Naive thymus-derived CD8-positive, alpha-beta T cell (primary cell): ENCODE results near the gene NEO1. TPM values are rescaled to one million over a fixed set of nuclear protein-coding genes. Genes with fewer than 3 reads are reported as not detected.

Source experiments
- ATAC-seq, 2 donors: fragments of 150-1000 bp; cut with Tn5 transposase in 1 of 2; sonication (Bioruptor Pico), chemical (Tn5 transposase) in 1 of 2; 1 replicate in 1 of 2; 2 replicates in 1 of 2; pipeline ENCODE4 v1.10.0; 2021; ENCODE audit warnings: mild to moderate bottlenecking in 2 of 2, moderate library complexity in 2 of 2
- POLR2A ChIA-PET: fragments of 350-600 bp; sonication (Branson Sonifier 250); formaldehyde crosslinking; loops from one replicate; lab custom pipeline; 2021; ENCODE audit warnings: antibody characterized with exemption; lab: Charles Lee
- DNase-seq, 10 donors: peaks; one replicate each; pipeline versions ENCODE4 v3.0.0 to v3.0.0-alpha.2; 2020 to 2022
- H3K27ac Mint-ChIP-seq, 10 donors: one replicate each; pipeline ENCODE4 v1.8.0; 2020 to 2022; ENCODE audit warnings: mild to moderate bottlenecking in 10 of 10, mixed read lengths in 10 of 10, moderate library complexity in 4 of 10, inconsistent platforms in 1 of 10
- H3K27me3 Mint-ChIP-seq, 5 donors: one replicate each; pipeline ENCODE4 v1.8.0; 2021 to 2022; ENCODE audit warnings: mixed read lengths in 5 of 5
- H3K36me3 Mint-ChIP-seq, 3 donors: one replicate each; pipeline ENCODE4 v1.8.0; 2020 to 2022; ENCODE audit warnings: mixed read lengths in 3 of 3, mild to moderate bottlenecking in 2 of 3, inconsistent platforms in 1 of 3
- H3K4me1 Mint-ChIP-seq, 4 donors: one replicate each; pipeline ENCODE4 v1.8.0; 2021 to 2022; ENCODE audit warnings: mixed read lengths in 4 of 4
- H3K4me3 Mint-ChIP-seq, 10 donors: one replicate each; pipeline ENCODE4 v1.8.0; 2020 to 2022; ENCODE audit warnings: mild to moderate bottlenecking in 10 of 10, mixed read lengths in 10 of 10, moderate library complexity in 6 of 10, inconsistent platforms in 1 of 10
- H3K9me3 Mint-ChIP-seq, 9 donors: one replicate each; pipeline ENCODE4 v1.8.0; 2020 to 2022; ENCODE audit warnings: mixed read lengths in 9 of 9, mild to moderate bottlenecking in 3 of 9, inconsistent platforms in 1 of 9, moderate library complexity in 1 of 9
- polyA plus RNA-seq, 3 donors: library from polyadenylated mRNA; unstranded; fragments of 300-500 nt; fragmentation: Illumina TruSeq; gene quantifications; one replicate each; pipeline ENCODE4 v1.2.3, GENCODE V29; 2021
- total RNA-seq, 8 experiments: library from RNA in 2 of 8; stranded (reverse) in 2 of 8; gene quantifications; one replicate each; pipeline ENCODE4 v1.2.3 and lab custom pipeline; 2021 to 2026

Gene NEO1
- total and polyA plus RNA-seq, 5 experiments from 2014 or later = 1.7 to 8.5 (median 2.8) TPM

DNA sequence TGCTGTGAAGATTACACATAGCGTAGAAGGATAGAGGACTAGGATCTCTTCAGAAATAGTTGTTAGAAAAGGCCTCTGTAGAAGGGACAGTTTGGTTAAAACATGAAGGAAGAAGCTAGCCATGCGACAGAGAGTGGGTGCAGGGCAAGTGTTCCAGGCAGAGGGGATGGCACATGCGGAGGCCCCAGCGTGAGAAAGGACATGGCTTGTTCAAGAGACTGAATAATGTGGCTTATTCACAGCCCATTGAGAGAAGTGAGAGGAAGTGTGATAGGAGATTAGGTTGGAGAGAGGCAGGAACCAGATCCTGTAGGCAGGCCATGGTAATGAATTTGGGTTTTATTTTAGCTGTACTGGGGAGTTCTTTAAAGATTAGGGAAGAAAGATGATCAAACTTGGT is 56.4 kb downstream of the NEO1 start:
- no peak overlapping the region for H3K4me3 Mint-ChIP-seq
- POLR2A ChIA-PET = no interaction called here

DNA sequence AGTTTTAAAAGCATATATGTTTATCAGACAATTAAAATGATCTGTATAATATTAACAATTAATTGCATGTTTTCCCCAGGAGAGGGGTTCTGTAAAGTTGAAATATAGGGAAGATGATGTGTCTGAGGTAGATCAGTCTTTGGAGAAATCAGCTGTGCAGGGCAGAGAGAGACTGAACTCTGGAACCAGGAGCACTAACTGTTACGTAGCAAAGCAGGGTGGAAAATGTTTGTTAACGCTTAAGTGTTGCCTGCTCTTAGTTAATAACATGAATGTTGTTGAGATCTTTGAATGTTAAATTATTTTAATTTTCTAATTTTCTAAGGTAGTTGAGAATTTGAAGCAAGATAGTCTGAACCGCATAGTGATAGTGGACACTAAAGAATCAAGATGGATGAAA is 57.5 kb downstream of the NEO1 start:
- no peak for DNase-seq
- Mint-ChIP-seq H3K36me3 (no peaks in the 10 kb centered on the region), H3K4me3 (no peak overlapping the region), H3K27me3 (peaks cover 4 to 23% (median 10%) of the 10 kb centered on the region in 5 donors), H3K27ac (no peak overlapping the region), H3K9me3 (no peaks in the 10 kb centered on the region), H3K4me1 (peaks cover 0 to 2% (median 0%) of the 10 kb centered on the region in 4 donors)
- ATAC-seq = no peak
- POLR2A ChIA-PET = no interaction called here

More for the DNA sequence above, 56.4 kb downstream of the NEO1 start:
- Mint-ChIP-seq H3K4me1 (no peaks in the 10 kb centered on the region), H3K36me3 (no peaks in the 10 kb centered on the region), H3K9me3 (no peaks in the 10 kb centered on the region), H3K27me3 (peaks cover 3 to 23% (median 7%) of the 10 kb centered on the region in 5 donors), H3K27ac (no peak overlapping the region)
- ATAC-seq (no peak), DNase-seq (no peak)

GRCh38 chr15:73110201-73110600 is 57.9 kb downstream of the NEO1 start:
- Mint-ChIP-seq H3K27me3 (peaks cover 4 to 23% (median 10%) of the 10 kb centered on the region in 5 donors), H3K4me1 (peaks cover 0 to 2% (median 0%) of the 10 kb centered on the region in 4 donors), H3K9me3 (no peaks in the 10 kb centered on the region), H3K36me3 (no peaks in the 10 kb centered on the region), H3K27ac (no peak overlapping the region), H3K4me3 (no peak overlapping the region)
- DNase-seq = no peak
- ATAC-seq = no peak
- POLR2A ChIA-PET = no interaction called here

- Mint-ChIP-seq H3K36me3 (peaks cover 0 to 21% (median 6%) of the 10 kb centered on the region in 3 donors), H3K9me3 (no peaks in the 10 kb centered on the region), H3K4me1 (peaks cover 0 to 2% (median 0%) of the 10 kb centered on the region in 4 donors), H3K27me3 (peaks cover 5 to 24% (median 7%) of the 10 kb centered on the region in 5 donors), H3K4me3 (no peak overlapping the region), H3K27ac (peak overlapping the region in 1 of 10 donors; percentile 2)
- POLR2A ChIA-PET = no interaction called here
- DNase-seq (no peak), ATAC-seq (no peak)
These were observed 61.8 kb downstream of the NEO1 start for GRCh38 chr15:73114064-73114463.

DNA sequence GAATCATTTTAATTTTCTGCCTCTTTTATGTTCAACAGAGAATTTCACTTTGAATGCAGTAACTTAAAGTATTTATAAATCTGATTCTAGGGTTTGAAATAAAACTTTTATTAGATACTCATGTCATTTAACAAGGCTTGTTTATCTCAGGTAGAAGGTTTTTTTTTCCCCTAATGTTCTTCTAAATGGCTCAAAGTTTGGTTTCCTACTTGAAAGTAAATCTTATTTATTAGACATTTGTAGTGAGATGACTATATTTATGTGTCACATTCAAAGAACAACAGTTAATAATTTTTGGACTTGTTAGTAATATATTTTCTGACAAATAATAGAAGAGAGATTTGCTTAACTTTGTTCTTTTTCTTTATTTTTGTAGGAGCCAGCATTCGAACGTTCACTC is 63.9 kb downstream of the NEO1 start:
- Mint-ChIP-seq H3K4me1 (peaks cover 0 to 2% (median 0%) of the 10 kb centered on the region in 4 donors), H3K36me3 (peaks cover 0 to 24% (median 6%) of the 10 kb centered on the region in 3 donors), H3K27ac (no peak overlapping the region), H3K27me3 (peaks cover 5 to 14% (median 7%) of the 10 kb centered on the region in 5 donors), H3K4me3 (no peak overlapping the region), H3K9me3 (no peaks in the 10 kb centered on the region)
- DNase-seq = no peak
- POLR2A ChIA-PET = no interaction called here
- no peak for ATAC-seq

DNA sequence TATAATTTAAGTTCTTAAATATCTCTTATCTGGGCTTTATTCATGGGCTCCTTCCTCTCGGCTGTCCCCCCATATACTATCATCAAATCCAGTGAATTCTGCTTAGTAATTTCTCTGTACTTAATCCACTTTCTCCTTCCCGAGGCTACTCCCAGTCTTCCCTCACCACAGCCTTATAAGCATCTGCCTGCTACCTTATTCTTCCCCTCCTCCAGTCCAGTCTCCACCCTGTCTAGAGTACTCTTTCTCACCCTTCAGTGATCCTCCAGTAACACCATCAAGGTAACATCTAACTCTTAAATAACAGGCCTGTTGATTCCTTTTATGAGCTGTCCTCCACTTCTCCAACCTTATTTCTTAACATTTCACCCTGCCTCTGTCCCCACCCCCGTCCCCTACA is 65.8 kb downstream of the NEO1 start:
- no peak for DNase-seq
- H3K27ac Mint-ChIP-seq = no peak overlapping the region
- ATAC-seq = no peak
- H3K4me3 Mint-ChIP-seq = no peak overlapping the region
- no peaks in the 10 kb centered on the region for H3K9me3 Mint-ChIP-seq
- peaks cover 0 to 29% (median 10%) of the 10 kb centered on the region in 3 donors for H3K36me3 Mint-ChIP-seq
- peaks cover 5 to 12% (median 7%) of the 10 kb centered on the region in 5 donors for H3K27me3 Mint-ChIP-seq
- POLR2A ChIA-PET = no interaction called here
- H3K4me1 Mint-ChIP-seq = peaks cover 0 to 2% (median 0%) of the 10 kb centered on the region in 4 donors

- Mint-ChIP-seq H3K4me3 (no peak overlapping the region), H3K27me3 (peaks cover 4 to 12% (median 7%) of the 10 kb centered on the region in 5 donors), H3K4me1 (no peaks in the 10 kb centered on the region), H3K36me3 (peaks cover 3 to 30% (median 12%) of the 10 kb centered on the region in 3 donors), H3K9me3 (no peaks in the 10 kb centered on the region), H3K27ac (no peak overlapping the region)
- DNase-seq (no peak), ATAC-seq (no peak)
- POLR2A ChIA-PET = no interaction called here
These were observed 67.2 kb downstream of the NEO1 start for GRCh38 chr15:73119478-73119877.

DNA sequence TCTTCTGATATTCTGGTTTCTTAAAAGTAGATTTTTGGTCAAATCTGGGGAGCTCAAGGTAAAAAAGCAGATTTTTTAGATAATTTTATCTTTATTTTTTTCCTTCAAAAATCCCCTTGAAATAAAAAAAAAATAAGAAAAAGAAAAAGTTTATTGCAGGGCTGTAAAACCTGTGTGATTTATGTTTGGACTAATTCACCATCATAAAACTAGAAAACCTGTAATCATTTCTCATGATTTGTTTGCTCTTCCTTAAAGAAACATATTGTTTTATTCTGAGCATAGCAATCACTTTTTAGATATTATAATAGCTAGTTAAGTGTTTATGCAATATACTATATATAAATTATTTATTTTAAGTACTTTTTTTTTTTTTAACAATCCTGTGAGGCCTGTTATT is 68.0 kb downstream of the NEO1 start:
- no peak overlapping the region for H3K27ac Mint-ChIP-seq
- POLR2A ChIA-PET = no interaction called here
- peaks cover 4 to 13% (median 8%) of the 10 kb centered on the region in 5 donors for H3K27me3 Mint-ChIP-seq
- DNase-seq (no peak), ATAC-seq (no peak)
- H3K4me1 Mint-ChIP-seq = no peaks in the 10 kb centered on the region
- peaks cover 6 to 32% (median 15%) of the 10 kb centered on the region in 3 donors for H3K36me3 Mint-ChIP-seq
- H3K4me3 Mint-ChIP-seq = no peak overlapping the region
- no peaks in the 10 kb centered on the region for H3K9me3 Mint-ChIP-seq

DNA sequence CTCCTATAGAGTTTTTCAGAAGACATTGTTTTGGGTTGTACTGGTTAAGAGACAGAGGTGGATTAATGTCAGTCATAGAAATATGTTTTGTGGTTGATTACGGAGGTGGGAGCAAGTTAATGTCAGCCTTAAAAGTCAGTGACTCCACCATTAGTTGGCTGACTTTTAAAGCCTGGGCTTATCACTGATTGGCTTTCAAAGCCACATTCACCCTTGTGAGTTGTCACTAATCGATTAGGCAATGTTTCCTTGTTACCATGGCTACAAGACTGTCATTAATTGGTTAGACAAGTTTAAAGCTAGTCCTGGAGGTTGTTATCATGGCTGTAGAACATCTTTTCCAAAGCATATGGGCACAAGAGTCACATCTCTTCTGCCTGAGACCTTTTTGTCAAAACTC is 73.0 kb downstream of the NEO1 start:
- no peak for DNase-seq
- Mint-ChIP-seq H3K4me1 (no peaks in the 10 kb centered on the region), H3K4me3 (no peak overlapping the region), H3K27ac (no peak overlapping the region), H3K9me3 (no peaks in the 10 kb centered on the region), H3K36me3 (peaks cover 9 to 13% (median 10%) of the 10 kb centered on the region in 3 donors), H3K27me3 (peaks cover 0 to 9% (median 3%) of the 10 kb centered on the region in 5 donors)
- no peak for ATAC-seq
- POLR2A ChIA-PET = no interaction called here

DNA sequence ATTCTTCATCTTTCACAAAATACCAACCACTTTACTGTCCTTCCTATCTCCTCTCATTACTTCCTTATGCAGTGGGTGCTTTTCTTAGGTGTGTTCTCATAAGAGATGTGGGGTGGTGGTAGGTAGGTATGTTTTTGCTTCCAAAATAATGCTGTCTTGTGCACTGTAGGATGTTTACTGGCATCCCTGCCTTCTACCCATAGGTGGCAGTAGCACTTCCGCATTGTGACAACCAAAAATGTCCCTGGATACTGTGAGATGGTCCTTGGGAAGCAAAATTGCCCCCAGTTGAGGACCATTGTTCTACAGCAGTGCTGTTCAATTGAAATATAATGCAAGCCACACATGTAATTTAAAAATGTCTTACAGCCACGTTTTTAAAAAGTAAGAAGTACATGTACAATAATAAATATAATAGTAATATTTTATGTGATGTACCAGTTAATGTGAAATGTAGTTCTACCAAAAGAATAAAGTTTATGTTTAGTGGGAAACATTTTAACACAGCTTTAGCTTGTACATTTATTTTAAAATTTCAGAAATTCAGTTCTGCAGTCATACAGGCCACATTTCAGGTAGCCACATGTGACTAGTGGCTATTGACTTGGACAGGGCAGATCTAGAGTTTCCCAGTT is 75.2 kb downstream of the NEO1 start:
- POLR2A ChIA-PET = no interaction called here
- Mint-ChIP-seq H3K27me3 (peaks cover 0 to 8% (median 3%) of the 10 kb centered on the region in 5 donors), H3K4me3 (no peak overlapping the region), H3K9me3 (no peaks in the 10 kb centered on the region), H3K36me3 (peaks cover 10 to 14% (median 10%) of the 10 kb centered on the region in 3 donors), H3K4me1 (no peaks in the 10 kb centered on the region), H3K27ac (no peak overlapping the region)
- no peak for DNase-seq
- ATAC-seq = no peak

DNA sequence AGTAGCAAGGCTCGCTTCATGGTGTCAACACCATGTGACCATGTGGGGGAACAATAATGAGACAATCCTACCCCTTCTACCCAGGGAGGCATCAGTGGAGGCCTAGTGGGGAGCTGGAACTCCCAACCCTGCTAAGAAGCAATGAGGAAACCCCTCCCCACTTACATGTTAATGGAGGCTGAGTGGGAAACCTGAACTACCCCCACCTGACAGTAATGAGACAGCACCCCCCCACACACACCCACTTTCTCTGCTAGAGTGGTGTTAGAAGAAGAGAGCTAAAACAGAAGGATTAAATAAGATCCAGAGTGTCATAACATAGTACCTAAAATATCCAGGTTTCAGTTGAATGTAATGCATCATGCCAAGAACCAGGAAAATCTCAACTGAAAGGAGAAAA is 78.6 kb downstream of the NEO1 start:
- H3K27ac Mint-ChIP-seq = no peak overlapping the region
- DNase-seq = no peak
- POLR2A ChIA-PET = no interaction called here
- no peak overlapping the region for H3K4me3 Mint-ChIP-seq
- no peaks in the 10 kb centered on the region for H3K4me1 Mint-ChIP-seq
- no peak for ATAC-seq
- H3K9me3 Mint-ChIP-seq = no peaks in the 10 kb centered on the region
- H3K27me3 Mint-ChIP-seq = peaks cover 0 to 6% (median 2%) of the 10 kb centered on the region in 5 donors
- H3K36me3 Mint-ChIP-seq = peaks cover 5 to 15% (median 9%) of the 10 kb centered on the region in 3 donors

GRCh38 chr15:73134196-73134595 is 81.9 kb downstream of the NEO1 start:
- Mint-ChIP-seq H3K36me3 (peaks cover 8 to 18% (median 9%) of the 10 kb centered on the region in 3 donors), H3K4me1 (peaks cover 0 to 3% (median 0%) of the 10 kb centered on the region in 4 donors), H3K4me3 (no peak overlapping the region), H3K27me3 (peaks cover 0 to 8% (median 3%) of the 10 kb centered on the region in 5 donors), H3K9me3 (no peaks in the 10 kb centered on the region), H3K27ac (no peak overlapping the region)
- ATAC-seq (no peak), DNase-seq (no peak)
- POLR2A ChIA-PET = no interaction called here

GRCh38 chr15:73139041-73139743 is 86.9 kb downstream of the NEO1 start:
- Mint-ChIP-seq H3K9me3 (no peaks in the 10 kb centered on the region), H3K4me3 (no peak overlapping the region), H3K27ac (no peak overlapping the region), H3K27me3 (peaks cover 0 to 8% (median 2%) of the 10 kb centered on the region in 5 donors), H3K36me3 (peaks cover 3 to 9% (median 5%) of the 10 kb centered on the region in 3 donors), H3K4me1 (peaks cover 0 to 8% (median 2%) of the 10 kb centered on the region in 4 donors)
- ATAC-seq = no peak
- DNase-seq = no peak
- POLR2A ChIA-PET = no interaction called here
